RWPE2 (cell line): ENCODE results near the gene BHLHE40.

Experiments used
- ATAC-seq: fragments of 200-7000 bp; cut with Tn5 transposase; 3 replicates; pipeline ENCODE4 v1.9.1; 2021; ENCODE audit warnings: low read depth
- DNase-seq: peaks from one replicate; pipeline ENCODE4 v3.0.0-alpha.2; 2020; ENCODE audit warnings: low spot score
- H3K27ac ChIP-seq: fragments of 450-650 bp; 2 replicates; pipeline ENCODE4 v1.5.1; 2017; ENCODE audit warnings: mild to moderate bottlenecking; ENCODE audit not compliant: poor library complexity, severe bottlenecking
- H3K27me3 ChIP-seq: fragments of 250-450 bp; sonication (Bioruptor Pico); 2 replicates; pipeline ENCODE4 v1.5.1; 2021; ENCODE audit warnings: mild to moderate bottlenecking, moderate library complexity; ENCODE audit not compliant: insufficient read depth, poor library complexity, severe bottlenecking
- H3K36me3 ChIP-seq: fragments of 250-450 bp; sonication (Bioruptor Pico); 2 replicates; pipeline ENCODE4 v1.5.1; 2020; ENCODE audit warnings: low read depth, mild to moderate bottlenecking, moderate library complexity
- H3K4me1 ChIP-seq: fragments of 250-450 bp; sonication (Bioruptor Pico); 2 replicates; pipeline ENCODE4 v1.5.1; 2021; ENCODE audit warnings: mild to moderate bottlenecking, moderate library complexity; ENCODE audit not compliant: insufficient read depth, poor library complexity, severe bottlenecking
- H3K4me3 ChIP-seq: fragments of 250-450 bp; sonication (Bioruptor Pico); 2 replicates; pipeline ENCODE4 v1.5.1; 2021; ENCODE audit warnings: mild to moderate bottlenecking, moderate library complexity; ENCODE audit not compliant: severe bottlenecking
- H3K9me3 ChIP-seq: fragments of 250-450 bp; sonication (Bioruptor Pico); 2 replicates; pipeline ENCODE4 v1.5.1; 2021; ENCODE audit warnings: mild to moderate bottlenecking, moderate library complexity; ENCODE audit not compliant: severe bottlenecking
- CTCF ChIP-seq: fragments of 450-650 bp; IDR thresholded peaks from one replicate; pipeline ENCODE4 v1.5.1; 2017; ENCODE audit warnings: mild to moderate bottlenecking, moderate library complexity; ENCODE audit not compliant: poor library complexity, severe bottlenecking

The BHLHE40 gene

GRCh38 chr3:5026046-5026362 lies 46.8 kb downstream of the BHLHE40 start:
- H3K4me3 ChIP-seq: no peak overlapping the region
- TF ChIP-seq CTCF: no peak
- no peaks in the 10 kb centered on the region for H3K9me3 ChIP-seq
- peak overlapping the region; percentile 99 for H3K27ac ChIP-seq
- no peaks in the 10 kb centered on the region for H3K27me3 ChIP-seq
- no peak for ATAC-seq
- H3K4me1 ChIP-seq: peaks cover 37% of the 10 kb centered on the region
- DNase-seq: no peak
- no peaks in the 10 kb centered on the region for H3K36me3 ChIP-seq

- Histone ChIP-seq H3K4me3 (no peak overlapping the region), H3K27me3 (no peaks in the 10 kb centered on the region), H3K36me3 (no peaks in the 10 kb centered on the region), H3K4me1 (peaks cover 5% of the 10 kb centered on the region), H3K27ac (no peak overlapping the region), H3K9me3 (no peaks in the 10 kb centered on the region)
- TF ChIP-seq CTCF: no peak
- no peak for ATAC-seq
- DNase-seq: no peak
Measured at GRCh38 chr3:5029715-5030114, 50.5 kb downstream of the BHLHE40 start.

GRCh38 chr3:5030152-5030551 lies 50.9 kb downstream of the BHLHE40 start:
- TF ChIP-seq CTCF: no peak
- no peaks in the 10 kb centered on the region for H3K27me3 ChIP-seq
- H3K9me3 ChIP-seq: no peaks in the 10 kb centered on the region
- no peak overlapping the region for H3K4me3 ChIP-seq
- no peak for ATAC-seq
- no peak for DNase-seq
- H3K27ac ChIP-seq: no peak overlapping the region
- H3K36me3 ChIP-seq: no peaks in the 10 kb centered on the region
- H3K4me1 ChIP-seq: peaks cover 5% of the 10 kb centered on the region

GRCh38 chr3:5032844-5033243 lies 53.6 kb downstream of the BHLHE40 start:
- no peak overlapping the region for H3K4me3 ChIP-seq
- no peaks in the 10 kb centered on the region for H3K4me1 ChIP-seq
- DNase-seq (no peak), ATAC-seq (no peak)
- H3K9me3 ChIP-seq: no peaks in the 10 kb centered on the region
- TF ChIP-seq CTCF: no peak
- H3K27me3 ChIP-seq: no peaks in the 10 kb centered on the region
- no peak overlapping the region for H3K27ac ChIP-seq
- H3K36me3 ChIP-seq: no peaks in the 10 kb centered on the region
